Erythroblast (primary cell): Measurements from ENCODE around the gene PHLPP2.

Experiments
- GATA1 ChIP-seq: IDR thresholded peaks from 2 replicates; pipeline ENCODE4 v1.6.1; 2011; ENCODE audit warnings: low read depth, mild to moderate bottlenecking, control low read depth, low read length, moderate library complexity
- POLR2A ChIP-seq: IDR thresholded peaks from 2 replicates; pipeline ENCODE4 v1.6.1; 2011; ENCODE audit warnings: mild to moderate bottlenecking, low read length

- TF ChIP-seq POLR2A (no peak), GATA1 (no peak)
Measured at GRCh38 chr16:71669926-71670536, 54.5 kb downstream of the PHLPP2 start.
